GM12891 (cell line): ENCODE results near the gene ANO5.

ENCODE experiments used
- POLR2A ChIP-seq: IDR thresholded peaks from 2 replicates; pipeline ENCODE4 v1.6.1; 2011; ENCODE audit warnings: low read depth, low read length, control low read depth
- POLR2AphosphoS5 ChIP-seq: IDR thresholded peaks from 2 replicates; pipeline ENCODE4 v1.6.1; 2011; ENCODE audit warnings: low read depth, low read length, control low read depth
- POU2F2 ChIP-seq: IDR thresholded peaks from 2 replicates; pipeline ENCODE4 v1.6.1; 2011; ENCODE audit warnings: low read depth, mild to moderate bottlenecking, control low read depth, low read length, moderate library complexity
- SPI1 ChIP-seq: IDR thresholded peaks from 2 replicates; pipeline ENCODE4 v1.6.1; 2011; ENCODE audit warnings: low read depth, low read length, control low read depth
- TAF1 ChIP-seq: IDR thresholded peaks from 2 replicates; pipeline ENCODE4 v1.6.1; 2011; ENCODE audit warnings: low read depth, low read length, control low read depth

GRCh38 chr11:22256876-22257275 lies 64.0 kb downstream of the ANO5 start:
- TF ChIP-seq POLR2AphosphoS5 (no peak), POLR2A (no peak), TAF1 (no peak), POU2F2 (no peak), SPI1 (no peak)
